IPS-18a (cell line): ENCODE data around the gene SAMD10.
"Not testable (repeated sequence)": the region's sequence is repeated elsewhere in the genome, so short reads cannot be mapped to it uniquely, and the experiment has no call there.

Source experiments
- H3K27ac ChIP-seq: one replicate; pipeline ENCODE4 v1.5.1; 2013; ENCODE audit warnings: low read length
- H3K27me3 ChIP-seq: one replicate; pipeline ENCODE4 v1.6.1; 2013; ENCODE audit warnings: mild to moderate bottlenecking, low read length; ENCODE audit not compliant: control insufficient read depth, insufficient read depth
- H3K36me3 ChIP-seq: one replicate; pipeline ENCODE4 v1.6.1; 2013; ENCODE audit warnings: low read depth, low read length; ENCODE audit not compliant: control insufficient read depth
- H3K4me1 ChIP-seq: one replicate; pipeline ENCODE4 v1.6.1; 2013; ENCODE audit warnings: low read depth, low read length; ENCODE audit not compliant: control insufficient read depth
- H3K4me3 ChIP-seq: one replicate; pipeline ENCODE4 v1.5.1; 2013; ENCODE audit warnings: low read length
- H3K9ac ChIP-seq: one replicate; pipeline ENCODE4 v1.6.1; 2013; ENCODE audit warnings: mild to moderate bottlenecking, low read length, moderate library complexity
- H3K9me3 ChIP-seq: one replicate; pipeline ENCODE4 v1.6.1; 2013; ENCODE audit warnings: low read depth, low read length; ENCODE audit not compliant: control insufficient read depth

Gene SAMD10

GRCh38 chr20:63940071-63940471 lies 39.4 kb downstream of the SAMD10 start:
- Histone ChIP-seq H3K27ac (no peak overlapping the region), H3K27me3 (no peaks in the 10 kb centered on the region), H3K9me3 (no peaks in the 10 kb centered on the region), H3K4me1 (no peaks in the 10 kb centered on the region), H3K4me3 (no peak overlapping the region), H3K9ac (no peak overlapping the region), H3K36me3 (peaks cover 27% of the 10 kb centered on the region)

- no peak overlapping the region for H3K9ac ChIP-seq
- H3K27ac ChIP-seq, result no peak overlapping the region
- no peaks in the 10 kb centered on the region for H3K4me1 ChIP-seq
- peaks cover 21% of the 10 kb centered on the region for H3K36me3 ChIP-seq
- no peak overlapping the region for H3K4me3 ChIP-seq
- H3K27me3 ChIP-seq, result no peaks in the 10 kb centered on the region
- H3K9me3 ChIP-seq, result no peaks in the 10 kb centered on the region
Measured at GRCh38 chr20:63939061-63939935, 40.1 kb downstream of the SAMD10 start.

- no peak overlapping the region for H3K27ac ChIP-seq
Measured at GRCh38 chr20:63937596-63937995, 41.8 kb downstream of the SAMD10 start.

DNA sequence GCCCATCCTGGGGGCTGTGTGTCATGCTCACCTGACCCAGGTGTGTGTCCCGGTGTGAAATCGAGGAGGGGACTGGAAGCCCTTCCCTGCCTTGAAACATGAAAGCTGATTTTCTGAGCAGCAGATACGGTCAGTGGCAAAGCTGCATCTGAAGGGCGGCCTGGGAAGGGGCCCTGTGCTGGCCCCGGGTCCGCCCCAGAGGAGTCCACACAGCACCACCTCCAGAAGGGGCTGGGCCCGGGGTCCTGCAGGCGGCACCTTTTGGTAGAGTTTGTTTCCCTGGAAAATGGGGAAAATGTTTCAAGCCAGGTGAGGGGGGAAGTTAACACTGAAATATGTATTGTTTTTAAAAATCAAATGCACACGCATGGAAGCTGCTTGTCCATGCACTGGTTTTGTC lies 44.0 kb downstream of the SAMD10 start:
- H3K4me1 ChIP-seq, result no peaks in the 10 kb centered on the region
- no peak overlapping the region for H3K4me3 ChIP-seq
- no peaks in the 10 kb centered on the region for H3K9me3 ChIP-seq
- H3K9ac ChIP-seq, result no peak overlapping the region
- peaks cover 21% of the 10 kb centered on the region for H3K36me3 ChIP-seq
- H3K27ac ChIP-seq, result no peak overlapping the region
- H3K27me3 ChIP-seq, result no peaks in the 10 kb centered on the region

More at GRCh38 chr20:63937596-63937995, 41.8 kb downstream of the SAMD10 start:
- no peak overlapping the region for H3K4me3 ChIP-seq
- no peak overlapping the region for H3K9ac ChIP-seq
- H3K4me1 ChIP-seq, result no peaks in the 10 kb centered on the region
- no peaks in the 10 kb centered on the region for H3K9me3 ChIP-seq
- H3K27me3 ChIP-seq, result no peaks in the 10 kb centered on the region
- H3K36me3 ChIP-seq, result peaks cover 9% of the 10 kb centered on the region

DNA sequence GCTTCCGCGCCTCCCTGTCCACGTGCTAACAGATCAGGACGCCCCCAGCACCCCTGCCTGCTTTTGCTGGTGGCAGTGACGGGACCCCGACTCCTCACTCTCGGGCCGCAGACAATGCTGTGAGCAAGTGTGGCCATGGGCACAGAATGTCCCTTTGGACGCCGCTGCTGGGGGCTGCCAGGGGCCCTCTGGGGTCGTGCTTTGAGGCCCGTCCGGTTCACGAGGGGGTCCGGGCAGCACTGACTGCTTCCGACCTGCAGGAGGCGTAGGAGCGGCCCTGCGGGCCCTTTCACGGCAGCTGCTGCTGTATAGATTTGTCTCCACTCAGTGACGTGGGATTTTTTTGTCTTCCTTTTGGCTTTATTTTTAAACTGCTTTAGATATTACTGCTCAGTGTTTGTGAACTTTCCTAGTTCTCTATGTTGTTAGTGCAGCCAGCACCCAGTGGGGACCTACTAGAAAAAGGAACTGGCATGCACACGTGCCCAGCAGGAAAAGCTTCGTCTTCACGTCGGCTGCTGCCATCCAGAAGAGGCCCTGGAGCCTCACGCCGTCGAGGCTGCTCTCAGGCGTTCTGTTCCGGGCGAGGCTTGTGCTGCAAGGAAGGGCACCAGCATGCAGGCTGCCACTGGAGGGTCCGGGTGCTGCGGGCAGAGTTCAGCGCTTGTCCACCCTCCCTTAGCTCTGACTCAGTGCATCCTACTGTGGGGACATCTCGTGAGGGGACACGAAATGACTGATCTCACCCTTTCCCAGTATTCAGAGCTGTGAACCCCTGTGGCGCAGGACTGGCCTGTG lies 45.0 kb downstream of the SAMD10 start:
- Histone ChIP-seq H3K9me3 (no peaks in the 10 kb centered on the region), H3K36me3 (peaks cover 20% of the 10 kb centered on the region), H3K4me1 (no peaks in the 10 kb centered on the region), H3K27me3 (no peaks in the 10 kb centered on the region), H3K27ac (no peak overlapping the region), H3K4me3 (no peak overlapping the region), H3K9ac (no peak overlapping the region)

GRCh38 chr20:63933646-63934045 lies 45.8 kb downstream of the SAMD10 start:
- Histone ChIP-seq H3K4me1 (no peaks in the 10 kb centered on the region), H3K36me3 (peaks cover 28% of the 10 kb centered on the region), H3K27me3 (no peaks in the 10 kb centered on the region), H3K9me3 (no peaks in the 10 kb centered on the region), H3K9ac (no peak overlapping the region), H3K4me3 (no peak overlapping the region), H3K27ac (no peak overlapping the region)

GRCh38 chr20:63932606-63933160 lies 46.8 kb downstream of the SAMD10 start:
- Histone ChIP-seq H3K36me3 (peaks cover 34% of the 10 kb centered on the region), H3K9me3 (no peaks in the 10 kb centered on the region), H3K4me3 (no peak overlapping the region), H3K4me1 (no peaks in the 10 kb centered on the region), H3K27me3 (no peaks in the 10 kb centered on the region), H3K27ac (no peak overlapping the region), H3K9ac (no peak overlapping the region)

- H3K27ac ChIP-seq, result no peak overlapping the region
- no peak overlapping the region for H3K9ac ChIP-seq
- no peak overlapping the region for H3K4me3 ChIP-seq
- H3K36me3 ChIP-seq, result peaks cover 39% of the 10 kb centered on the region
- no peaks in the 10 kb centered on the region for H3K9me3 ChIP-seq
- H3K4me1 ChIP-seq, result no peaks in the 10 kb centered on the region
- no peaks in the 10 kb centered on the region for H3K27me3 ChIP-seq
Measured at GRCh38 chr20:63931735-63932134, 47.7 kb downstream of the SAMD10 start.

DNA sequence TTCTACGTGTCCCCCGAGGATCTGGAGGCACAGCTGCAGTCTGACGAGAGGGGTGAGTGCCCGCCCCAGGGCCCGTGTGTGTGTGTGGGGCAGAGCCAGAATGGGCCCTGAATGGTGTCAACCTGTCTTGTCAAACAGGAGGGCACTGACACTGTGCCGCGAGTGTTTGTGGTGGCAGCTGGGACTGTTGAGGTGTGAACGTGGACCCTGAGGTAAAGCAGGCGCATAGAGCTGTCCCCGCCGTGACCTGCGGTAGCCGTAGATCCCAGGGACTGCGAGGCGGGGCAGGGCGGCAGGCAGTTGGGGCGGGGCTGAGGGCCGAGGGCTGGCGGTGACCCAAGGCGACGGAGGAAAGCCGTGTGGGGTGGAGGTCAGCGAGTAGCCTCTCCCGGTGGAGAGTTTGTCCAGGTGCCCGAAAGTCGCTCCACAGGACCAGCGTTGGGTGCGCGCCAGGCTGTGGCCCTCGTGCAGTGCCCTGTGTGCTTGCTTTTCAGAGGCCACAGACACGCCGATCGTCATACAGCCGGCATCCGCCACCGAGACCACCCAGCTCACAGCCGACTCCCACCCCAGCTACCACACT lies 48.4 kb downstream of the SAMD10 start:
- no peak overlapping the region for H3K4me3 ChIP-seq
- H3K9ac ChIP-seq, result no peak overlapping the region
- peaks cover 41% of the 10 kb centered on the region for H3K36me3 ChIP-seq

DNA sequence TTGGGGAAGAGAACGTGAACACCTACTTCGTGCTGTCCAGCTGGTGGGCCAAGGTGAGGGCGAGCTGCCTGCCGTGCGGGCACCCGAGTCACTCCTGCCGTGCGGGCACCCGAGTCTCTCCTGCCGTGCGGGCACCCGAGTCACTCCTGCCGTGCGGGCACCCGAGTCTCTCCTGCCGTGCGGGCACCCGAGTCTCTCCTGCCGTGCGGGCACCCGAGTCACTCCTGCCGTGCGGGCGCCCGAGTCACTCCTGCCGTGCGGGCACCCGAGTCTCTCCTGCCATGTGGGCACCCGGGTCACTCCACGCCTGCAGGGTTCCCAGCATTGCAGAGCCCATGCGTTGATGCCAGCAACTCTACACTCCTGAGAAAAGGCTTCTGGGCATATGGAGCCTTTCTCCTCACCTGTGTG lies 50.0 kb downstream of the SAMD10 start:
- H3K9ac ChIP-seq, H3K27me3 ChIP-seq, H3K4me3 ChIP-seq, H3K4me1 ChIP-seq, H3K27ac ChIP-seq, H3K9me3 ChIP-seq: not testable (repeated sequence)
- H3K36me3 ChIP-seq, result peaks cover 41% of the 10 kb centered on the region

More for the DNA sequence above, 48.4 kb downstream of the SAMD10 start:
- no peaks in the 10 kb centered on the region for H3K4me1 ChIP-seq
- H3K27me3 ChIP-seq, result no peaks in the 10 kb centered on the region
- no peaks in the 10 kb centered on the region for H3K9me3 ChIP-seq
- H3K27ac ChIP-seq, result no peak overlapping the region

- no peaks in the 10 kb centered on the region for H3K27me3 ChIP-seq
- H3K9ac ChIP-seq, result no peak overlapping the region
- H3K4me3 ChIP-seq, result no peak overlapping the region
- no peaks in the 10 kb centered on the region for H3K4me1 ChIP-seq
- peaks cover 41% of the 10 kb centered on the region for H3K36me3 ChIP-seq
- H3K27ac ChIP-seq, result no peak overlapping the region
- no peaks in the 10 kb centered on the region for H3K9me3 ChIP-seq
Measured at GRCh38 chr20:63929071-63929470, 50.4 kb downstream of the SAMD10 start.
